Hepatocyte (in vitro differentiated cells): ENCODE measurements around the gene PPP3CA.

Source experiments
- CTCF ChIP-seq: fragments of 200-600 bp; sonication (generic); IDR thresholded peaks from 2 replicates; pipeline ENCODE4 v1.5.1; 2016; ENCODE audit warnings: antibody characterized with exemption, mild to moderate bottlenecking; ENCODE audit not compliant: poor library complexity
- EZH2 ChIP-seq: fragments of 200-600 bp; sonication (generic); IDR thresholded peaks from 2 replicates; pipeline ENCODE4 v1.6.1; 2016; ENCODE audit warnings: antibody characterized with exemption, mild to moderate bottlenecking, borderline replicate concordance

GRCh38 chr4:101064541-101065180 is 282.7 kb downstream of the PPP3CA start:
- TF ChIP-seq CTCF: no peak
- no peak for TF ChIP-seq EZH2
